ENCODE data around the gene NOS1AP. TPM values are rescaled to one million over a fixed set of nuclear protein-coding genes. Genes with fewer than 3 reads are reported as not detected.

The NOS1AP gene
- polyA plus RNA-seq, 1 of the 3 experiments (the other 2 are of a cell fraction), result 0.03 TPM

DNA sequence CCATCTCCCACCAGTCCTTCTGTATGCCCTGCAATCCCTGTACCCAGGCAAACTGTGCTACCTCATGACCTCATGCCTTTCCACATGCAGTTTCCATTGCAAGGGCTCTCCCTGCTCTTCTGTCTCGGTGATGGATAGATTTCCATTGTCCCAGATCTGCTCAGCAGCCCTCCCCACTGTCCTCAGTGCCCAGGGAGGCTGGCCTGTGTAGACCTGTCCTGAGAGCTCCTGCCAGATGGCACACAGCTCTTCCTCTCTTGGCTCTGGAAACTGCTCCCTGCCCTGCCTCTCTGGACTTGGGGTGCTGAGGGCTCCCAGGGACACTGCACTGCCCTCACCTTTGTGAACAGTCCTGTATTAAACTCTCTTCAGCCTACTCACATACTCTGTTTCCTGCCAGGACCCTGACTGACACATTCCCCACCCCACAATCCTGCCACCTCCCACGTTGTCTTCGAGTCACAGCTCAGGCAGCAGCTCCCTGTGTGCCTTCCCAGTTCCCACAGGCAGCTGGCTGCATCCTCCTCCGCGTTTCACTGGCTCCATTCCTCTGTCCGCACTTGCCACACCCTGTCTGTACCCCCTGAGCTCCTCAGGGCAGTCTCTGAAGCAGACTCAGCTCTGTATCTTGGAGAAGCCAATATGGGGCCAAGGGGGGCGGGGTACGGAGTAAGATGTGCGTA, 250.1 kb downstream of the NOS1AP start:
- no peaks in the 10 kb centered on the region for H3K9me2 ChIP-seq
- H3K27me3 ChIP-seq (ENCODE audit: insufficient read depth), result peaks cover 11% of the 10 kb centered on the region; the same call in 1 of the 2 replicates
- no peaks in the 10 kb centered on the region for H3F3A ChIP-seq (replicated peaks; ENCODE audit: insufficient read depth)
- no peak overlapping the region for H3K9ac ChIP-seq
- no peaks in the 10 kb centered on the region for H3K79me2 ChIP-seq (ENCODE audit: insufficient read depth)
- H3K4me2 ChIP-seq, result no peak overlapping the region
- no peaks in the 10 kb centered on the region for H4K20me1 ChIP-seq (ENCODE audit: insufficient read depth)
- H3K9me3 ChIP-seq, result no peaks in the 10 kb centered on the region
- TF ChIP-seq JUND (IDR thresholded peaks at IDR 0.05) (no peak), POLR2AphosphoS5 (IDR thresholded peaks at IDR 0.05; ENCODE audit: low read depth, low read length) (no peak), RCOR1 (IDR thresholded peaks at IDR 0.05; ENCODE audit: low read length) (no peak), TAF1 (IDR thresholded peaks at IDR 0.05; ENCODE audit: borderline replicate concordance, low read depth, low read length) (no peak), FOXM1 (IDR thresholded peaks at IDR 0.05; ENCODE audit: low read depth) (no peak), EZH2phosphoT487 (IDR thresholded peaks at IDR 0.05; ENCODE audit: borderline replicate concordance, low read depth) (no peak), RAD21 (IDR thresholded peaks at IDR 0.05; ENCODE audit: low read length) (no peak), TCF12 (IDR thresholded peaks at IDR 0.05) (no peak), NFIC (IDR thresholded peaks at IDR 0.05; ENCODE audit: borderline replicate concordance) (no peak), ELF1 (IDR thresholded peaks at IDR 0.05) (no peak), SMC3 (IDR thresholded peaks at IDR 0.05; ENCODE audit: low read depth, low read length) (no peak), NRF1 (IDR thresholded peaks at IDR 0.05; ENCODE audit: low read depth, low read length) (no peak), GATA2 (CRISPR knock-in tag; IDR thresholded peaks at IDR 0.05) (no peak), YY1 (IDR thresholded peaks at IDR 0.05; ENCODE audit: low read depth) (no peak), EP300 (IDR thresholded peaks at IDR 0.05; ENCODE audit: borderline replicate concordance in 1 of 2, low read depth in 1 of 2, low read length in 1 of 2) (no peak), CHD2 (IDR thresholded peaks at IDR 0.05; ENCODE audit: low read length, partially characterized antibody) (no peak)
- TF ChIP-seq, protein P1, sequence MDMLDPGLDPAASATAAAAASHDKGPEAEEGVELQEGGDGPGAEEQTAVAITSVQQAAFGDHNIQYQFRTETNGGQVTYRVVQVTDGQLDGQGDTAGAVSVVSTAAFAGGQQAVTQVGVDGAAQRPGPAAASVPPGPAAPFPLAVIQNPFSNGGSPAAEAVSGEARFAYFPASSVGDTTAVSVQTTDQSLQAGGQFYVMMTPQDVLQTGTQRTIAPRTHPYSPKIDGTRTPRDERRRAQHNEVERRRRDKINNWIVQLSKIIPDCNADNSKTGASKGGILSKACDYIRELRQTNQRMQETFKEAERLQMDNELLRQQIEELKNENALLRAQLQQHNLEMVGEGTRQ (IDR thresholded peaks at IDR 0.05; ENCODE audit: borderline replicate concordance, low read depth, low read length), result no peak
- TF ChIP-seq, protein P2, sequence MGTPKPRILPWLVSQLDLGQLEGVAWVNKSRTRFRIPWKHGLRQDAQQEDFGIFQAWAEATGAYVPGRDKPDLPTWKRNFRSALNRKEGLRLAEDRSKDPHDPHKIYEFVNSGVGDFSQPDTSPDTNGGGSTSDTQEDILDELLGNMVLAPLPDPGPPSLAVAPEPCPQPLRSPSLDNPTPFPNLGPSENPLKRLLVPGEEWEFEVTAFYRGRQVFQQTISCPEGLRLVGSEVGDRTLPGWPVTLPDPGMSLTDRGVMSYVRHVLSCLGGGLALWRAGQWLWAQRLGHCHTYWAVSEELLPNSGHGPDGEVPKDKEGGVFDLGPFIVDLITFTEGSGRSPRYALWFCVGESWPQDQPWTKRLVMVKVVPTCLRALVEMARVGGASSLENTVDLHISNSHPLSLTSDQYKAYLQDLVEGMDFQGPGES (IDR thresholded peaks at IDR 0.05; ENCODE audit: low read depth, low read length), result no peak
- TF ChIP-seq, protein P3, sequence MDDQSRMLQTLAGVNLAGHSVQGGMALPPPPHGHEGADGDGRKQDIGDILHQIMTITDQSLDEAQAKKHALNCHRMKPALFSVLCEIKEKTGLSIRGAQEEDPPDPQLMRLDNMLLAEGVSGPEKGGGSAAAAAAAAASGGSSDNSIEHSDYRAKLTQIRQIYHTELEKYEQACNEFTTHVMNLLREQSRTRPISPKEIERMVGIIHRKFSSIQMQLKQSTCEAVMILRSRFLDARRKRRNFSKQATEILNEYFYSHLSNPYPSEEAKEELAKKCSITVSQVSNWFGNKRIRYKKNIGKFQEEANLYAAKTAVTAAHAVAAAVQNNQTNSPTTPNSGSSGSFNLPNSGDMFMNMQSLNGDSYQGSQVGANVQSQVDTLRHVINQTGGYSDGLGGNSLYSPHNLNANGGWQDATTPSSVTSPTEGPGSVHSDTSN (IDR thresholded peaks at IDR 0.05), result no peak
- H3K36me3 ChIP-seq (replicated peaks in 1 of 2; ENCODE audit: control insufficient read depth in 1 of 2, insufficient read depth in 2 of 2, low read length in 1 of 2), result no peaks in the 10 kb centered on the region
- H3K4me1 ChIP-seq (ENCODE audit: control insufficient read depth in 1 of 2, insufficient read depth in 2 of 2, low read depth in 1 of 2, low read length in 1 of 2), result no peaks in the 10 kb centered on the region; a peak in 1 of 4 replicates
- H3K27ac ChIP-seq (ENCODE audit: low read depth in 2 of 2, low read length in 1 of 2), result no peak overlapping the region
- 24% methylated on average over 9 of the region's 9 CpGs for WGBS (ENCODE audit: low lambda C conversion rate)
- CTCF ChIA-PET, result interaction anchor here (1.1 kb wide), 1 partner anchor 72 kb away, joined by 3 read pairs; no protein-coding TSS in a partner anchor
- POLR2A ChIA-PET, result no interaction called here
- no peak overlapping the region for H2AFZ ChIP-seq (ENCODE audit: low read depth)
- no peak for DNase-seq
- no peak overlapping the region for H3K4me3 ChIP-seq (ENCODE audit: low read depth in 2 of 2, low read length in 1 of 2)

Measured in SK-N-SH (cell line).